HepG2 (cell line): ENCODE results near the gene SRGAP3.

Experiments used
- FOSL1 ChIP-seq: sonication (generic); formaldehyde crosslinking; IDR thresholded peaks from 2 replicates; pipeline ENCODE4 v1.9.0; 2021; ENCODE audit warnings: missing genetic modification reagents, borderline replicate concordance
- MATR3 ChIP-seq: sonication (generic); formaldehyde crosslinking; IDR thresholded peaks from 2 replicates; pipeline ENCODE4 v1.4.0; 2020; ENCODE audit warnings: missing genetic modification reagents
- POLR2A ChIP-seq, 2 experiments: IDR thresholded peaks; 2 replicates each; pipeline ENCODE4 v1.6.1; 2011; ENCODE audit warnings: low read depth in 2 of 2, low read length in 2 of 2, mild to moderate bottlenecking in 1 of 2, moderate library complexity in 1 of 2; ENCODE audit not compliant: insufficient read depth in 1 of 2
- TCF7L2 ChIP-seq: IDR thresholded peaks from 2 replicates; pipeline ENCODE4 v1.6.1; 2011; ENCODE audit warnings: mild to moderate bottlenecking, low read depth, low read length, moderate library complexity
- ZNF768 ChIP-seq: sonication (generic); formaldehyde crosslinking; IDR thresholded peaks from 2 replicates; pipeline ENCODE4 v1.4.0; 2020; ENCODE audit warnings: missing genetic modification reagents
- TF ChIP-seq, protein P1 (sequence below): sonication (generic); formaldehyde crosslinking; IDR thresholded peaks from 2 replicates; pipeline ENCODE4 v1.4.0; 2020; ENCODE audit warnings: missing genetic modification reagents
- TF ChIP-seq, protein P2 (sequence below): sonication (generic); formaldehyde crosslinking; conservative IDR thresholded peaks from 2 replicates; pipeline ENCODE4 v1.4.0; 2020; ENCODE audit warnings: missing genetic modification reagents
- TF ChIP-seq, protein P3 (sequence below): sonication (generic); formaldehyde crosslinking; IDR thresholded peaks from 2 replicates; pipeline ENCODE4 v1.5.0; 2020; ENCODE audit warnings: mild to moderate bottlenecking, missing genetic modification reagents, moderate library complexity
- TF ChIP-seq, protein P4 (sequence below): sonication (generic); formaldehyde crosslinking; IDR thresholded peaks from 2 replicates; pipeline ENCODE4 v1.8.1; 2023; ENCODE audit warnings: missing genetic modification reagents, inconsistent platforms, borderline replicate concordance
- TF ChIP-seq, protein P5 (sequence below): sonication (generic); formaldehyde crosslinking; IDR thresholded peaks from 2 replicates; pipeline ENCODE4 v1.5.1; 2020; ENCODE audit warnings: missing genetic modification reagents, mild to moderate bottlenecking, borderline replicate concordance

DNA sequence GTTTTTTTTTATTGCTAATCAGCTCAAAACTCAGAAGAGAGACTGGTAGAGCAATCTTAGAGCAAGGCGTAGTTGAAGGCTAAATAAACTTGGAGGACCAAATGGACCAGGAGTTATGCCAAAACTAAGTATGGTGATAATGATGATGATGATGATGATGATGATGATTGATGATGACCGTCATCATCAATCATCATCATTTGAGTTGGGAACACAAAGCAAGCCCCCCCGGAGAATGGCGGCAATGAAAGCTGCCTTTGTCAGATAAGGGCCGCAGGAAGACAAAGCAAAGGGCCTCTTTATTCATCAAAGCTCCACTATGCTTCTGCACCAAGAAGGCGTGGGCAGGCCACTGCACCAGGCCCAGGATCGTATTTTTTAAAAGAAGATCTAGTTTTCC is 204.1 kb downstream of the SRGAP3 start:
- TF ChIP-seq, protein P1, sequence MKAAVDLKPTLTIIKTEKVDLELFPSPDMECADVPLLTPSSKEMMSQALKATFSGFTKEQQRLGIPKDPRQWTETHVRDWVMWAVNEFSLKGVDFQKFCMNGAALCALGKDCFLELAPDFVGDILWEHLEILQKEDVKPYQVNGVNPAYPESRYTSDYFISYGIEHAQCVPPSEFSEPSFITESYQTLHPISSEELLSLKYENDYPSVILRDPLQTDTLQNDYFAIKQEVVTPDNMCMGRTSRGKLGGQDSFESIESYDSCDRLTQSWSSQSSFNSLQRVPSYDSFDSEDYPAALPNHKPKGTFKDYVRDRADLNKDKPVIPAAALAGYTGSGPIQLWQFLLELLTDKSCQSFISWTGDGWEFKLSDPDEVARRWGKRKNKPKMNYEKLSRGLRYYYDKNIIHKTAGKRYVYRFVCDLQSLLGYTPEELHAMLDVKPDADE (CRISPR knock-in tag): no peak
- TF ChIP-seq, protein P2, sequence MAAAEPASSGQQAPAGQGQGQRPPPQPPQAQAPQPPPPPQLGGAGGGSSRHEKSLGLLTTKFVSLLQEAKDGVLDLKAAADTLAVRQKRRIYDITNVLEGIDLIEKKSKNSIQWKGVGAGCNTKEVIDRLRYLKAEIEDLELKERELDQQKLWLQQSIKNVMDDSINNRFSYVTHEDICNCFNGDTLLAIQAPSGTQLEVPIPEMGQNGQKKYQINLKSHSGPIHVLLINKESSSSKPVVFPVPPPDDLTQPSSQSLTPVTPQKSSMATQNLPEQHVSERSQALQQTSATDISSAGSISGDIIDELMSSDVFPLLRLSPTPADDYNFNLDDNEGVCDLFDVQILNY: no peak
- TF ChIP-seq MATR3 (CRISPR knock-in tag) (no peak), FOSL1 (no peak), TCF7L2 (no peak), ZNF768 (CRISPR knock-in tag) (no peak), POLR2A (IDR thresholded peaks at IDR 0.05; ENCODE audit: insufficient read depth in 1 of 2, low read depth in 2 of 2, low read length in 2 of 2) (no peak)
- TF ChIP-seq, protein P3, sequence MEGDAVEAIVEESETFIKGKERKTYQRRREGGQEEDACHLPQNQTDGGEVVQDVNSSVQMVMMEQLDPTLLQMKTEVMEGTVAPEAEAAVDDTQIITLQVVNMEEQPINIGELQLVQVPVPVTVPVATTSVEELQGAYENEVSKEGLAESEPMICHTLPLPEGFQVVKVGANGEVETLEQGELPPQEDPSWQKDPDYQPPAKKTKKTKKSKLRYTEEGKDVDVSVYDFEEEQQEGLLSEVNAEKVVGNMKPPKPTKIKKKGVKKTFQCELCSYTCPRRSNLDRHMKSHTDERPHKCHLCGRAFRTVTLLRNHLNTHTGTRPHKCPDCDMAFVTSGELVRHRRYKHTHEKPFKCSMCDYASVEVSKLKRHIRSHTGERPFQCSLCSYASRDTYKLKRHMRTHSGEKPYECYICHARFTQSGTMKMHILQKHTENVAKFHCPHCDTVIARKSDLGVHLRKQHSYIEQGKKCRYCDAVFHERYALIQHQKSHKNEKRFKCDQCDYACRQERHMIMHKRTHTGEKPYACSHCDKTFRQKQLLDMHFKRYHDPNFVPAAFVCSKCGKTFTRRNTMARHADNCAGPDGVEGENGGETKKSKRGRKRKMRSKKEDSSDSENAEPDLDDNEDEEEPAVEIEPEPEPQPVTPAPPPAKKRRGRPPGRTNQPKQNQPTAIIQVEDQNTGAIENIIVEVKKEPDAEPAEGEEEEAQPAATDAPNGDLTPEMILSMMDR (CRISPR knock-in tag): no peak
- TF ChIP-seq, protein P4, sequence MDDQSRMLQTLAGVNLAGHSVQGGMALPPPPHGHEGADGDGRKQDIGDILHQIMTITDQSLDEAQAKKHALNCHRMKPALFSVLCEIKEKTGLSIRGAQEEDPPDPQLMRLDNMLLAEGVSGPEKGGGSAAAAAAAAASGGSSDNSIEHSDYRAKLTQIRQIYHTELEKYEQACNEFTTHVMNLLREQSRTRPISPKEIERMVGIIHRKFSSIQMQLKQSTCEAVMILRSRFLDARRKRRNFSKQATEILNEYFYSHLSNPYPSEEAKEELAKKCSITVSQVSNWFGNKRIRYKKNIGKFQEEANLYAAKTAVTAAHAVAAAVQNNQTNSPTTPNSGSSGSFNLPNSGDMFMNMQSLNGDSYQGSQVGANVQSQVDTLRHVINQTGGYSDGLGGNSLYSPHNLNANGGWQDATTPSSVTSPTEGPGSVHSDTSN: no peak
- TF ChIP-seq, protein P5, sequence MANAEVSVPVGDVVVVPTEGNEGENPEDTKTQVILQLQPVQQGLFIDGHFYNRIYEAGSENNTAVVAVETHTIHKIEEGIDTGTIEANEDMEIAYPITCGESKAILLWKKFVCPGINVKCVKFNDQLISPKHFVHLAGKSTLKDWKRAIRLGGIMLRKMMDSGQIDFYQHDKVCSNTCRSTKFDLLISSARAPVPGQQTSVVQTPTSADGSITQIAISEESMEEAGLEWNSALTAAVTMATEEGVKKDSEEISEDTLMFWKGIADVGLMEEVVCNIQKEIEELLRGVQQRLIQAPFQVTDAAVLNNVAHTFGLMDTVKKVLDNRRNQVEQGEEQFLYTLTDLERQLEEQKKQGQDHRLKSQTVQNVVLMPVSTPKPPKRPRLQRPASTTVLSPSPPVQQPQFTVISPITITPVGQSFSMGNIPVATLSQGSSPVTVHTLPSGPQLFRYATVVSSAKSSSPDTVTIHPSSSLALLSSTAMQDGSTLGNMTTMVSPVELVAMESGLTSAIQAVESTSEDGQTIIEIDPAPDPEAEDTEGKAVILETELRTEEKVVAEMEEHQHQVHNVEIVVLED (CRISPR knock-in tag): no peak
